ENCODE measurements around the gene SCFD2.

DNA sequence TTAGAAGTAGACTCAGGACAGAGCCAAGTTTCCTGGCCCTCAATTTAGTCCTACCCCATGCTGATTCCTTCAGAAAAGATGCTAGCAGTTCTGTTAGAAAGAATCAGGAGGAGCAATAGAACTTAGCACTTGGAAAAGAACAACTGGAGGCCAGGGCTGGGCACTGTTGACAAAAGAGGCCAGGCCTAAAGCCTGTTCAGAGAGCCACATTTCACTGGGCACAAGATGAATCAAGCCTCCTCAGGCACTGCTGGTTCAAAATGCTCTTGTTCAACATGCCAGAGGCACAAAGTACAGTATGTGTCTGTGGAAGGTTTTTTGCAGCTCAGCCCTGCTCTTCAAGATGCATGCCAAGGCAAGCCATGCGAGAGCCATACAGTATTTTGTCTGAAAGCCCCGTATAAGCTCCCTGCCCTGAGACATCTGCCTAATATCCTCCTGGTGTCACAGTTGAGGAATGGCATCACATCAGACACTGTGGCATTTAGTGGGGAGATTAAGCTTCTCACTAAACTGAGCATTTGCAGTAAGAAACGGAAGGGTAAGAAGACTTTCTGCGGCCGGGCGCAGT, 450.0 kb downstream of the SCFD2 start:
- no peak for TF ChIP-seq EZH2 (IDR thresholded peaks at IDR 0.05; ENCODE audit: insufficient read depth, low read length)
- TF ChIP-seq CTCF (IDR thresholded peaks at IDR 0.05; ENCODE audit: insufficient read depth, low read depth, low read length) = no peak

Data from astrocyte (in vitro differentiated cells and primary cell).